ENCODE measurements around the gene TSPAN33.
"Not testable (repeated sequence)": the region's sequence is repeated elsewhere in the genome, so short reads cannot be mapped to it uniquely, and the experiment has no call there.

The TSPAN33 gene, protein sequence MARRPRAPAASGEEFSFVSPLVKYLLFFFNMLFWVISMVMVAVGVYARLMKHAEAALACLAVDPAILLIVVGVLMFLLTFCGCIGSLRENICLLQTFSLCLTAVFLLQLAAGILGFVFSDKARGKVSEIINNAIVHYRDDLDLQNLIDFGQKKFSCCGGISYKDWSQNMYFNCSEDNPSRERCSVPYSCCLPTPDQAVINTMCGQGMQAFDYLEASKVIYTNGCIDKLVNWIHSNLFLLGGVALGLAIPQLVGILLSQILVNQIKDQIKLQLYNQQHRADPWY

DNA sequence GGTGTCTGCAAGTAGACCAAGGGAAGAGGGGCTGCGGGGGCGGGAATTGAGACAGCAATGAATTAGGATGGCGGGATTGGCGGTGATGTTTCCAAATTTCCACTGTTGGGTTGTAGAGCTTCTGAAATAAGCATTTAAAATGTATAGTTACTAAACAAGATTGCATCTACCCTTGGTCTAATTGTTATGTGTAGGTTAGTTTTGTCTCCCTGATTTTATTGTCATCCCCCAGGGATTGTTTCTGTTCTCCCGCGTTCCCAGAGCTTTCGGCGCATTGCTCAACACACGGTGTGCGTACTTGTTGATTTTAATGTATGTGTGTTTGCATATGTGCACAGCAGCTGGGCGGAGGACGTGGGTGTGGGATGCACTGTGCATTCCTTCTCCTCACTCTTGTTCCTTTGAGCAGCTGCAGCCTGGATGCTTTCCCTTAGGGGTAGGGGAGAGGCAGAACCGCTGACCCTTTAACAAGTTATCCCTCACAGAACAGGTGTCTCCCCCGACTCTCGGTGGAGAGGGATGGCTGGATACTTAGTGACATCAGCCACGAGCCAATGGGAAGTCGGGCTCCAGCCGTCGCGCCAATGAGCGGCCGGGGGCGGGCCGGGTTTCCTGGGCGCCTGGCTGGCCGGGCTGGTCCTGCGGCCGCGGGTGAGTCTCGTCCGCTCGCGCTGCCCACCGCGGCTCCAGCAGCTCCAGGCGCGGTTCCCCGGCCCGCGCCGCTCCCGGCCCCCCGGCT is at the start of gene TSPAN33:
TSS of gene TSPAN33 (plus strand) at position 613 of the 739 bp plus-strand sequence. CDS start 274 bp downstream, outside the sequence.
- no peak for DNase-seq (ENCODE audit: low read depth)

DNA sequence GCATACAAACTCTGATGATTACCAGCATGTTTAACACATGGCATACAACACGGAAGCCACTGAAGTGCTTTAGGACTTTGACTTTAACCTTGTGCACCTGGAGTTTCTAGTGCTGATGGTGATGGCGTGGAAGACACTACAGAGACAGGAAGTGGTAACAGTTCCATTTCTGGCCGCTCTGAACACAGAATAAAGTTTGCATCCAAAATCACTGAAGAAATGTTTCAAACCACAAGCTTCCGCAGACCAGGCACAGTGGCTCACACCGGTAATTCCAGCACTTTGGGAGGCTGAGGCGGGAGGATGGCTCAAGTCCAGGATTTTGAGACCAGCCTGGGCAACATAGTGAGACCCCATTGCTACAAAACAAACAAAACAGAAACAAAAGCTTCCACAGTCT is 49.2 kb upstream of the TSPAN33 start:
- no peak for DNase-seq (ENCODE audit: low read depth)

GRCh38 chr7:129098409-129099084 is 46.0 kb upstream of the TSPAN33 start:
- DNase-seq (ENCODE audit: low read depth): no peak

DNA sequence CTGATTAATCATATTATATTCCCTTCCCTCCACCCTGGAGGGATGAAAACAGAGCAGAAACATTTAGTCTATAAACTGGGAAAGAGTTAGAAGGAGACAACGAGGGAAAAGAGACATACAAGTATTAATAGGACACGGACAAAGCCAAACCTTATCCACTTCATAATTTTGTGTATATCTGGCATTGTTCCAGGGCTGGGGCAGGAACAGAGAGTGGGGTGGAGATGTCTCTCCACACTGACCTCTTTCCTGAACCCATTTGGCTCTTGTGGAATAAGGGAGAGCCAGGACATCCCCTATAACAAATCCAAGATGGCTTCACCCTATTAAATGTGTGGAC is 43.7 kb upstream of the TSPAN33 start:
- DNase-seq (ENCODE audit: low read depth): no peak

DNA sequence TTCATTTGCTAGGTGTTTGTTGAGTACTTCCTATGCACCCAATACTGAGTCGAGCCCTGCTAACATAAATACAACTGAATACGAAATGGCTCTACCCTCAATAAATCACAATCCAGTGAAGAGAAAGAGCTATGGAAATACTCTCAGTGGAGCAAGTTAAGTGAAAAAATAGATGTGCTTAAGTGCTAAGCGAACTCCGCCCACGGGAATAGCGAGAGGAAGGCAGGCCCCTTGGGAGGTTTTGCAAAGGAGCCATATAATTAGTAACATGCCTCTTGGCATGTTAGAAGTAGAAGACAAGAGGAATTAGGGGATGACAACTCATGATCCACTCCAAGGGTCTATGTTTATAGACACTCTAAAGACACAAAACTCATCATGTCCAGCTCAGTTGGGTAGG is 42.8 kb upstream of the TSPAN33 start:
- no peak for DNase-seq (ENCODE audit: low read depth)

DNA sequence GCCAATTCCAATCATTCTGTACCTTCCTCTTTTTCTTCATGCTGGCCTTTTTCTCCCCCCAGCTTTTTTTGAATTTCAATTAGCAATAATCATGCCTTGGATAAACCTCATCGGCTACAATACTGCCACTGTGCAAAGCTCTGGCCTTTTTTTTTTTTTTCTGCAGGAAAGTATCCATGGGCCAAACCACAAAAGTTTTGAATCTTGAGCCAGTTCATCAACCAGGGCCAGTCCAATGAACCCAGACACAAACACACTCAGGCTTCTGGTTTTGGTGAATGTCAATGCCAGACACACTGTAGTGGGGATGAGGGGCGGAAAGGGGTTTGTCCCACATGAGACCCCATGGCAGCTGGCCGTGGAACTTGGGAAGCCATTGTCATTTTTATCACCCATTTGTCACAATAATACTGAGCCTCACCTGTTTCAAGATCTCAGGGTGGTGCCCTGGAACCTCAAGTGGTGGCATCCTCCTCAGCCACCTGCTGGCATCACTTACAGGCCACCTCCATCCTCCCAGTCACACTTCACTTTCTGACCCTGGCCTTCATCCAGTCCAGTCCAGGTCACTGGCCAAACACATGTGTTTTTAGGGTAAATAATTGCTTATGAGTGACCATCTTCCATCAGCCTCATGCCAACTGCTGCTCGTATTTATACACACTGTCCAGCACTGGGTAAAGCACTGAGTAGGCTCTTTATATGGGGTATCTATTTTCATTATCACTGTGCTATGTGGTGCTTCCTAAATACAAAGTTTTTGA is 40.8 kb upstream of the TSPAN33 start:
- no peak for DNase-seq (ENCODE audit: low read depth)

DNA sequence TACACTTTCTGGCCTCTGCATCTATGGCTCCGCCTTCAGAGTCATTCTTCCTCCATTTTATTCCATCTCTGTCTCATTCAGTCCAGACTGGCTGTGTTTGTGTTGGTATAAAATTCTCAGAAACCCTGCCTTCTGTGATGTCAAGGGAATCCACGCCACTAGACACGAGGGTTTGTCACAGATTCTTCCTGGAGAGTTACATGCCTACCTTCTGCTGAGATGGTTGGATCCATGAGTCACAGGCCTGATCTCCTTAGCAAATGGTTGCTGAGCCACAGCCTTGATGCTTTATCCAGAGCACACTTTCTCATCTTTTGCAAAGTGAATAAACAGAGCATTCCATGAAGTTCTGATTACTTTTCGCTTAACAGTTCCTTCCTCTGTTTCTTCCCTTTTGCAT is 35.9 kb upstream of the TSPAN33 start:
- no peak for DNase-seq (ENCODE audit: low read depth)

DNA sequence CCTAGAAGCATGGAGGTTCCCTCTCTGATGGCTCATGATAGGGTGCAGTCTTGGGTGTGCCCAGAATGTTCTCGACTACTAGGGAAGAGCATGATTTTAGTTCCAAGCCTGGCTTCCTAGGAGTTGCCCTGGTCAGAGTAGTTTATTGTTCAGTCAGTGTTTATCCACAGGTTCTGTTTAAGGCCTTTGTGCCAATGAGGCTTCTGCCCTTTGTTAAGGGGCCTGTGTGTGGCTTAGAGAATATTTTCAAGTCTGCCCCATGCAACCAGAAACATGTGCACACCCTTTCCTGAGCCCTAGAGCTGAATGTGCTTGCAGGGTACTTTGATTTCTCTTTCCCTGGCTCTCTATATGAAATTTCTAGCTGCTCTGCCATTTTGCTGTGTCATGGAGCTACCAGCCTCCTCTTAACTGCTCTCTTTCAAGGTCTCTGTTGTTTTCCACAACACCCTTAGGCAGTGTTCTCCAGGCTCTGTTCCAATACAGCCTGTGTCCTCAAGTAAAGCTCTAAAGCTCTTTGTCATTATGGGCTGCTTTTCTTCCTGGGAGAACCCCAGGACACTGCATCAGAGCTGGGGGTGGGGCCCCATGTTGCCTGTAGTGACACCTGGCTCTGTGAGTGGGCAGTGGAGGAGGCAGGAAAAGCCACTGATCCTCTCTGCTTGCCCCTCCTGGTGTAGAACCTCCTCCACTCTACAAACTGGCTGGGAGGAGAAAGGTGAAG is 34.1 kb upstream of the TSPAN33 start:
- DNase-seq (ENCODE audit: low read depth): no peak

- no peak for DNase-seq (ENCODE audit: low read depth)
Observed at GRCh38 chr7:129110982-129111376, 33.5 kb upstream of the TSPAN33 start.

DNA sequence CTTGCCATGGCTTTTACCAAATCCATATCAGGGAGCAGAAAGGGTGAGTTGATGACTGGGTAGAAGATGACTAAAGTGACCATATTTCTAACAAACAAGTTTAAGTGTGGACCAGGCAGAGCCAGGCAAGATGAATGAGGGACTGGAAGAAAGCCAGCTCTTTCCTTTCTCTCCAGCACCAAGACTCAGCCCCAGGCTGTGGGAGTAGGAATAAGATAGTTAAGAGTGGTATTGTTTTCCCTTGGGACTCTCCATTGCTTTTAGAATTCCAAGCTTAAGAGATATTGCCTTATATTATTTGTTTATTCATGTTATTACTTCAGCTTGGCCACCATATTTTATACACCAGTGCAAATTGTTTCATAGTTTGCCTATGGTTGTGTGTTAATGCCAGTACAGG is 28.8 kb upstream of the TSPAN33 start:
- no peak for DNase-seq (ENCODE audit: low read depth)

- no peak for DNase-seq (ENCODE audit: low read depth)
Observed at GRCh38 chr7:129118182-129118581, 26.3 kb upstream of the TSPAN33 start.

- no peak for DNase-seq (ENCODE audit: low read depth)
Observed at GRCh38 chr7:129118976-129119375, 25.5 kb upstream of the TSPAN33 start.

DNA sequence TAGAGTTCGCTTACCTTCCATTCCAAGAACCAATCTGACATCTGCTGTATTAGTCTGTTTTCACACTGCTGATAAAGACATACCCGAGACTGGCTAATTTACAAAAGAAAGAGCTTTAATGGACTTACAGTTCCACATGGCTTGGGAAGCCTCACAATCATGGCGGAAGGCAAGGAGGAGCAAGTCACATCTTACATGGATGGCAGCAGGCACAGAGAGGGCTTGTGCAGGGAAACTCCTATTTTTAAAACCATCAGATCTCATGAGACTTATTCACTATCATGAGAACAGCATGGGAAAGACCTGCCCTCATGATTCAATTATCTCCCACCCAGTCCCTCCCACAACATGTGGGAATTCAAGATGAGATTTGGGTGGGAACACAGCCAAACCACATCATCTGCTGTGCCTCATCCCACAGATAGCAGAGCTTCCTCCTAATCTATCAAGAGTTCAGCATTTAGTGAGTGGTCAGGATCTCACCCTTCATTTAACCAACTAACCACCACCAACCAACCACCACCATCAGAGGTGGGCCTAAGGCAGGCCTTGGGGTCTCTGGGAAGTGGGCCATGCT is 22.9 kb upstream of the TSPAN33 start:
- DNase-seq (ENCODE audit: low read depth): not testable (repeated sequence)

GRCh38 chr7:129122078-129122750 is 22.3 kb upstream of the TSPAN33 start:
- DNase-seq (ENCODE audit: low read depth): no peak

- DNase-seq (ENCODE audit: low read depth): no peak
Observed at GRCh38 chr7:129122751-129123509, 21.6 kb upstream of the TSPAN33 start.

- no peak for DNase-seq (ENCODE audit: low read depth)
Observed at GRCh38 chr7:129123510-129123857, 21.0 kb upstream of the TSPAN33 start.

DNA sequence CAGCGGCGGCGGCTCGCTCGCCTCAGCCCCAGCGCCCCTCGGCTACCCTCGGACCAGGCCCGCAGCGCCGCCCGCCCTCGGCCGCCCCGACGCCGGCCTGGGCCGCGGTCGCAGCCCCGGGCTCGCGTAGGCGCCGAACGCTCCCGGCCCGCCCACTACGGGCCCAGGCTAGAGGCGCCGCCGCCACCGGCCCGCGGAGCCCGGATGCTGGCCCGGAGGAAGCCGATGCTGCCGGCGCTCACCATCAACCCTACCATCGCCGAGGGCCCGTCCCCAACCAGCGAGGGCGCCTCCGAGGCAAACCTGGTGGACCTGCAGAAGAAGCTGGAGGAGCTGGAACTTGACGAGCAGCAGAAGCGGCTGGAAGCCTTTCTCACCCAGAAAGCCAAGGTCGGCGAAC is 18.2 kb upstream of the TSPAN33 start:
- no peak for DNase-seq (ENCODE audit: low read depth)

- DNase-seq (ENCODE audit: low read depth): no peak
Observed at GRCh38 chr7:129127154-129127553, 17.4 kb upstream of the TSPAN33 start.

GRCh38 chr7:129127601-129128000 is 16.9 kb upstream of the TSPAN33 start:
- no peak for DNase-seq (ENCODE audit: low read depth)

- DNase-seq (ENCODE audit: low read depth): no peak
Observed at GRCh38 chr7:129134356-129134987, 10.0 kb upstream of the TSPAN33 start.
